ENCODE results near the gene KIFBP.
"Not testable (repeated sequence)": the region's sequence is repeated elsewhere in the genome, so short reads cannot be mapped to it uniquely, and the experiment has no call there.

Gene KIFBP

DNA sequence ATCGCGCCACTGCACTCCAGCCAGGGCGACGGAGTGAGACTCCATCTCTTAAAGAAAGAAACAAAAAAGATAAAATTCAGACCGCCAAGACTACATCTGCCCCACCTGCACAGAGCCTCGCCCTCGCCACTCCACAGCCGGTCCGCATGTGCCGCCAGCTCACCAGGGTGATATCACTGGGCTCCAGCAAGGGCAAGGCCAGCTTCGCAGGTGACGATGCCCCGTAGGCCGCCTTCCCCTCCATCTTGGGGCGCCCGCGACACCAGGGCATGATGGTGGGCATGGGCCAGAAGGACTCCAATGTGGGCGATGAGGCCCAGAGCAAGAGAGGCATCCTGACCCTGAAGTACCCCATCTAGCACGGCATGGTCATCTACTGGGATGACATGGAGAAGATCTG lies 34.0 kb downstream of the KIFBP start:
- TF ChIP-seq, protein P1, sequence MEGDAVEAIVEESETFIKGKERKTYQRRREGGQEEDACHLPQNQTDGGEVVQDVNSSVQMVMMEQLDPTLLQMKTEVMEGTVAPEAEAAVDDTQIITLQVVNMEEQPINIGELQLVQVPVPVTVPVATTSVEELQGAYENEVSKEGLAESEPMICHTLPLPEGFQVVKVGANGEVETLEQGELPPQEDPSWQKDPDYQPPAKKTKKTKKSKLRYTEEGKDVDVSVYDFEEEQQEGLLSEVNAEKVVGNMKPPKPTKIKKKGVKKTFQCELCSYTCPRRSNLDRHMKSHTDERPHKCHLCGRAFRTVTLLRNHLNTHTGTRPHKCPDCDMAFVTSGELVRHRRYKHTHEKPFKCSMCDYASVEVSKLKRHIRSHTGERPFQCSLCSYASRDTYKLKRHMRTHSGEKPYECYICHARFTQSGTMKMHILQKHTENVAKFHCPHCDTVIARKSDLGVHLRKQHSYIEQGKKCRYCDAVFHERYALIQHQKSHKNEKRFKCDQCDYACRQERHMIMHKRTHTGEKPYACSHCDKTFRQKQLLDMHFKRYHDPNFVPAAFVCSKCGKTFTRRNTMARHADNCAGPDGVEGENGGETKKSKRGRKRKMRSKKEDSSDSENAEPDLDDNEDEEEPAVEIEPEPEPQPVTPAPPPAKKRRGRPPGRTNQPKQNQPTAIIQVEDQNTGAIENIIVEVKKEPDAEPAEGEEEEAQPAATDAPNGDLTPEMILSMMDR (IDR thresholded peaks at IDR 0.05; ENCODE audit: borderline replicate concordance, insufficient read depth, low read depth, low read length): no peak
- H3K4me3 ChIP-seq (ENCODE audit: low read depth, low read length): no peak overlapping the region

DNA sequence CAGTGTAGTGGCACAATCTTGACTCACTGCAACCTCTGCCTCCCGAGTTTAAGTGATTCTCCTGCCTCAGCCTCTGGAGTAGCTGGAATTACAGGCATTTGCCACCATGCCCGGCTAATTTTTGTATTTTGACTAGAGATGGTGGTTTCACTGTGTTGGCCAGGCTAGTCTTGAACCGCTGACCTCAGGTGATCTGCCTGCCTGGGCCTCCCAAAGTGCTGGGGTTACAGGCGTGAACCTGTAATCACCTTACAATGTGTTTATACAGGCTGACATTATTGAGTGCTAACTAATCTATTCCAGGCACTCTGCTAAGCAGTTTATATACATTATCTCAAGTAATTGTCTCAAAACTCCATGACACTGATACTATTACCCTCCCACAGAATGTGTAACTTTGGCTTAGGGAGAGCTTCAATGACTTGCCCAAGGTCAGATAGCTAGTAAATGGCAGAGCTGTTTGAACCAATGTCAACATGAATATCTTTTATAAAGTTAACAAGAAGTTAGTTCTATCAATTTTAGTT lies 36.8 kb downstream of the KIFBP start:
- TF ChIP-seq, protein P1 (IDR thresholded peaks at IDR 0.05; ENCODE audit: borderline replicate concordance, insufficient read depth, low read depth, low read length): no peak
- H3K4me3 ChIP-seq (ENCODE audit: low read depth, low read length): no peak overlapping the region

DNA sequence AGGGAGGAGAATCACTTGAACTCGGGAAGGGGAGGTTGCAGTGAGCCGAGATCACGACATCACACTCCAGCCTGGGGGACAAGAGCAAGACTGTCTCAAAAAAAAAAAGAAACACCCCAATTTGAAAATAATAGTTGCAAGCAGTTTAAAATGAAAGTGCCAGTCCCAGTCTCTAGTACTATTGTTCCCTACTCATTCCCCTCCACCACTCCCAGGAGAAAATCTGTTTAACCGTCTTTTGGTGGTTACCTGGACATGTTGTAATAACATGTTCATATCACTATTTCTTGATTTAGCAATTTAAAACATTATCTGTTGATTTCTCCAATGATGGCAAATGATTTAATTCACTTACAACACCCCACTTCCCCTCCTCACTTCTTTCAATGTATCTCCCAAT lies 44.7 kb downstream of the KIFBP start:
- TF ChIP-seq, protein P1 (IDR thresholded peaks at IDR 0.05; ENCODE audit: borderline replicate concordance, insufficient read depth, low read depth, low read length): no peak
- no peak overlapping the region for H3K4me3 ChIP-seq (ENCODE audit: low read depth, low read length)

DNA sequence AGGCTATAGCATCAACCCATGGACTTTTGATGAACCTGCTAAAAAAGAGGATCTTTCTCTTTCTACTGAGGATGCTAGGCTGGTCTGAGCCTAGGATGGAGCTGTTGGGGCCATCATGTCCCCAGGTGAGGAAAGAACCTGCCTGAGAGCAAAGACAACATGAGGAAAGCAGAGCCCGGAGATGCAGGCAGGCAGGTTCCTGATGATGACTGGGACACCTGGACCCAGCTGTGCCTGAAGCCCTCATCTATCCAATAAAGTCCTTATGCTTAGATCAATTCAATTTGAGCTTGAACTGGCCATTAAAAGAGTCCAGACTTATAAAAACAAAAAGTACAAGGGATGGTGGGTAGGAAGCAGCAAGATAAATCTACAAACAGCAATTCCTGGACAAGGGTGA lies 48.9 kb downstream of the KIFBP start:
- no peak overlapping the region for H3K4me3 ChIP-seq (ENCODE audit: low read depth, low read length)
- TF ChIP-seq, protein P1 (IDR thresholded peaks at IDR 0.05; ENCODE audit: borderline replicate concordance, insufficient read depth, low read depth, low read length): no peak

DNA sequence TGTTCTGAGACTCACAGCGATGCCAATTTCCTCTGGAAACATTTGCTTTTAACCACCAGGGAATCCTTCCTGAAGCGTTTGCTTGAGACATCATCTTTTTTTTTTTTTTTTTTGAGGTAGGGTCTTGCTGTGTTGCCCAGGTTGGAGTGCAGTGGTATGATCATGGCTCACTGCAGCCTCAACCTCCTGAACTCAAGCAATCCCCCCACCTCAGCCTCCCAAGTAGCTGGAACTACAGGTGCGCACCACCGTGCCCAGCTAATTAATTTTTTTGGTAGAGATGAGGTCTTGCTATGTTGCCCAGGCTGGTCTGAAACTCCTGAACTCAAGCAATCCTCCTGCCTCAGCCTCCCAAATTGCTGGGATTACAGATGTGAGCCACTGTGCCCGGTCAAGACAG lies 52.3 kb downstream of the KIFBP start:
- not testable (repeated sequence) for H3K4me3 ChIP-seq (ENCODE audit: low read depth, low read length)

DNA sequence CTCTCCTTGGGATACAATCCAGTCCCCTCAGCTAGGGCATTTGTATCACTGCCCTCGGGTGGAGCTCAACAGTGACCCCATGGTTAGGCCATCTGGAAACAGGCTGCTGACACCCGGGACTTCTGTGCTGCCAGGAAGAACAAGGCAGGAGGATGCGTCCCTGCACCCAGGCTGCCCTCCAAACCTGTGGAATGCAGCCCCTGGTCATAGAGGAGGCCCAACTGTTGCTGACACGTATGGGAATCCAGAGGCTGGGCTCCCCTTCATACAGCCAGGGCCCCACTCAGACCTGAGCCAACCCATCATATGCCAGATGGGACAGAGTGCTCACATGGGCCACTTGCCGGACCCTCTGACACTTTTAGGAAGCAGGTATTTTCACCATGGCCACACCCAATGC lies 53.8 kb downstream of the KIFBP start:
- no peak overlapping the region for H3K4me3 ChIP-seq (ENCODE audit: low read depth, low read length)
- TF ChIP-seq, protein P1 (IDR thresholded peaks at IDR 0.05; ENCODE audit: borderline replicate concordance, insufficient read depth, low read depth, low read length): no peak

DNA sequence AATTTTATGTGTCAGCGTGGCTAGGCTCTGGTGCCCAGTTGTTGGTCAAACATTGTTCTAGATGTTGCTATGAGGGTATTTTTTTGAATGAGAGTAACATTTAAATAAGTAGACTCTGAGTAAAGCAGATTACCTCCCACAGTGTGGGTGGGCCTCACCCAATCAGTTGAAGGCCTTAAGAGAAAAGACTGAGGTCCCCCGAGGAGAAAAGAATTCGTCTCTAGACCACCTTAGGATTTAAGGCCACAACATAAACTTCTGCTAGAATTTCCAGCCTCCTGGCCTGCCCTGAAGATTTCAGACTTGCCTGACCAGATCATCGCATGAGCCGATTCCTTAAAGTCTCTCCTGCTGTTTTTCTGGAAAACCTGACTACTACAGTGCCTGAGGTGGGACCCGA lies 54.2 kb downstream of the KIFBP start:
- TF ChIP-seq, protein P1 (IDR thresholded peaks at IDR 0.05; ENCODE audit: borderline replicate concordance, insufficient read depth, low read depth, low read length): no peak
- H3K4me3 ChIP-seq (ENCODE audit: low read depth, low read length): no peak overlapping the region
